GM12878 (cell line): ENCODE data around the gene WAS. TPM values are rescaled to one million over a fixed set of nuclear protein-coding genes. Genes with fewer than 3 reads are reported as not detected.

Experiments
- ATAC-seq: fragments of 200-7000 bp; cut with Tn5 transposase; 3 replicates; pipeline ENCODE4 v1.9.1; 2020; ENCODE audit warnings: mild to moderate bottlenecking, moderate library complexity
- BruUV-seq: library from RNA; stranded (reverse); fragments of 400-500 nt; replicated peaks from 2 replicates; lab custom pipeline; 2021; lab: Mats Ljungman, UMichigan
- CTCF ChIA-PET: fragments of 300-600 bp; sonication (Branson Sonifier 250); formaldehyde crosslinking; extraction: SDS; loops from one replicate; lab custom pipeline; 2021; ENCODE audit warnings: inconsistent platforms; lab: Yijun Ruan, JAX
- POLR2A ChIA-PET: fragments of 350-600 bp; formaldehyde crosslinking; extraction: SDS; loops from one replicate; lab custom pipeline; 2021; ENCODE audit warnings: inconsistent platforms; lab: Charles Lee
- RAD21 ChIA-PET: fragments of 300-600 bp; sonication (Branson Sonifier 250); formaldehyde crosslinking; loops from one replicate; lab custom pipeline; 2023; ENCODE audit warnings: antibody characterized with exemption; ENCODE audit not compliant: unreplicated experiment; lab: Charles Lee
- SMC1A ChIA-PET: fragments of 300-600 bp; sonication (Branson Sonifier 250); formaldehyde crosslinking; loops from one replicate; lab custom pipeline; 2023; ENCODE audit not compliant: unreplicated experiment, uncharacterized antibody; lab: Charles Lee
- DNase-seq: peaks from one replicate; pipeline ENCODE4 v3.0.0-alpha.2; 2011; ENCODE audit warnings: low read depth, low spot score
- FAIRE-seq: peaks from 3 replicates; lab custom pipeline; 2011; peaks lifted over from hg19 to GRCh38; lab: Jason Lieb, UNC
- H2AFZ ChIP-seq: 2 replicates; pipeline ENCODE4 v1.6.0; 2011; ENCODE audit warnings: low read depth, low read length, control low read depth; ENCODE audit not compliant: control insufficient read depth
- H3K27ac ChIP-seq: 2 replicates; pipeline ENCODE4 v1.5.1; 2011; ENCODE audit warnings: control low read depth; ENCODE audit not compliant: control insufficient read depth, insufficient read depth
- H3K27me3 ChIP-seq, 2 experiments: replicated peaks in 1 of 2; 2 replicates each; pipeline versions ENCODE4 v1.6.0 to v1.6.1; 2011; ENCODE audit warnings: low read length in 1 of 2; ENCODE audit not compliant: control insufficient read depth in 2 of 2, insufficient read depth in 2 of 2
- H3K36me3 ChIP-seq, 2 experiments: 2 replicates each; pipeline ENCODE4 v1.5.1; 2011; ENCODE audit warnings: low read length in 1 of 2; ENCODE audit not compliant: control insufficient read depth in 2 of 2, insufficient read depth in 2 of 2
- H3K4me1 ChIP-seq: 2 replicates; pipeline ENCODE4 v1.6.1; 2011; ENCODE audit warnings: mild to moderate bottlenecking, low read length, moderate library complexity, mixed read lengths; ENCODE audit not compliant: control insufficient read depth, insufficient read depth
- H3K4me2 ChIP-seq: 2 replicates; pipeline ENCODE4 v1.6.0; 2011; ENCODE audit warnings: control low read depth; ENCODE audit not compliant: control insufficient read depth, insufficient read depth
- H3K4me3 ChIP-seq: fragments of 200-600 bp; sonication (generic); 2 replicates; pipeline ENCODE4 v1.5.1; 2016
- H3K79me2 ChIP-seq: 2 replicates; pipeline ENCODE4 v1.6.0; 2011; ENCODE audit warnings: low read length; ENCODE audit not compliant: control insufficient read depth, insufficient read depth
- H3K9ac ChIP-seq: 2 replicates; pipeline ENCODE4 v1.8.0; 2011; ENCODE audit warnings: low read length, control low read depth, mixed read lengths; ENCODE audit not compliant: control insufficient read depth, insufficient read depth
- H3K9me3 ChIP-seq: replicated peaks from 3 replicates; pipeline ENCODE4 v1.5.1; 2011; ENCODE audit warnings: mild to moderate bottlenecking, low read length; ENCODE audit not compliant: control insufficient read depth, insufficient read depth
- H4K20me1 ChIP-seq: 2 replicates; pipeline ENCODE4 v1.6.0; 2011; ENCODE audit not compliant: control insufficient read depth, insufficient read depth
- EGR1 ChIP-seq, 2 experiments: IDR thresholded peaks; 1 replicate in 1 of 2; 2 replicates in 1 of 2; pipeline ENCODE4 v1.6.1; 2011 to 2012; ENCODE audit warnings: low read depth in 2 of 2, low read length in 2 of 2, borderline replicate concordance in 1 of 2, mild to moderate bottlenecking in 1 of 2, moderate library complexity in 1 of 2
- IRF4 ChIP-seq: IDR thresholded peaks from 2 replicates; pipeline ENCODE4 v1.6.1; 2011; ENCODE audit warnings: low read depth, low read length
- MXI1 ChIP-seq: fragments of 150-350 bp; IDR thresholded peaks from 2 replicates; pipeline ENCODE4 v1.6.1; 2011; ENCODE audit warnings: low read depth, mild to moderate bottlenecking, inconsistent platforms, low read length, improper control_type of control experiment
- NFXL1 ChIP-seq: fragments of 450-650 bp; IDR thresholded peaks from 2 replicates; pipeline ENCODE4 v1.6.1; 2017; ENCODE audit warnings: antibody characterized with exemption, mild to moderate bottlenecking, borderline replicate concordance
- NFYA ChIP-seq: IDR thresholded peaks from 2 replicates; pipeline ENCODE4 v1.6.1; 2011; ENCODE audit warnings: low read depth, mild to moderate bottlenecking, low read length, improper control_type of control experiment, borderline replicate concordance
- RB1 ChIP-seq: fragments of 450-650 bp; formaldehyde crosslinking; IDR thresholded peaks from 2 replicates; pipeline ENCODE4 v1.6.1; 2017; ENCODE audit warnings: mild to moderate bottlenecking, borderline replicate concordance
- SMAD1 ChIP-seq: fragments of 450-650 bp; IDR thresholded peaks from 2 replicates; pipeline ENCODE4 v1.6.1; 2018; ENCODE audit warnings: mild to moderate bottlenecking, low read depth; ENCODE audit not compliant: partially characterized antibody
- SMC3 ChIP-seq: IDR thresholded peaks from 2 replicates; pipeline ENCODE4 v1.6.1; 2011; ENCODE audit warnings: low read length, improper control_type of control experiment, borderline replicate concordance
- SPI1 ChIP-seq: IDR thresholded peaks from 2 replicates; pipeline ENCODE4 v1.6.1; 2011; ENCODE audit warnings: low read depth, mild to moderate bottlenecking, low read length, moderate library complexity, borderline replicate concordance; ENCODE audit not compliant: insufficient read depth
- SUPT20H ChIP-seq: IDR thresholded peaks from 2 replicates; pipeline ENCODE4 v1.6.1; 2011; ENCODE audit warnings: low read depth, mild to moderate bottlenecking, low read length, moderate library complexity, borderline replicate concordance; ENCODE audit not compliant: control insufficient read depth
- TAF1 ChIP-seq: IDR thresholded peaks from 2 replicates; pipeline ENCODE4 v1.6.1; 2011; ENCODE audit warnings: mild to moderate bottlenecking, low read depth, low read length, borderline replicate concordance
- WGBS: methylation state at CpG from one replicate; pipeline ENCODE4 v1.1.6; 2016; ENCODE audit warnings: low lambda C conversion rate; ENCODE audit not compliant: insufficient replicate concordance, insufficient coverage; ENCODE audit errors: missing lambda C conversion rate; 5-methylcytosine and 5-hydroxymethylcytosine counted together
- in situ Hi-C: fragments of 300-500 bp; cut with MboI; formaldehyde crosslinking; loops from 9 replicates; pipeline ENCODE4 v1.14.3; 2018; ENCODE audit warnings: mixed read lengths
- intact Hi-C: fragments of 100-400 bp; cut with micrococcal nuclease; formaldehyde crosslinking; loops from one replicate; pipeline ENCODE4 v1.14.2; 2022; ENCODE audit not compliant: unreplicated experiment
- polyA plus RNA-seq, 11 experiments: library from polyadenylated mRNA; depleted of rRNA in 4 of 11; unstranded in 6 of 11; stranded (reverse) in 5 of 11; fragments of >200 nt; fragmentation: Nextera tagmentation in 4 of 11; fragmentation: Illumina TruSeq in 1 of 11; extraction: Ambion mirVana in 4 of 11; extraction: Trizol in 1 of 11; gene quantifications; 1 replicate in 1 of 11; 2 replicates in 10 of 11; pipeline versions ENCODE4 v1.2.1 to v1.2.3, GENCODE V29; 2011 to 2016; ENCODE audit warnings: inconsistent platforms in 2 of 11, missing spikeins in 2 of 11, low read depth in 1 of 11
- total RNA-seq, 4 experiments: library from RNA; depleted of rRNA in 3 of 4; stranded (reverse); fragments of >200 nt in 3 of 4; fragmentation: Illumina TruSeq in 1 of 4; extraction: Trizol in 1 of 4; gene quantifications; 2 replicates each; pipeline versions ENCODE4 v1.2.1 to v1.2.3, GENCODE V29; 2013 to 2021
- TF ChIP-seq, protein P1 (sequence below): fragments of 150-350 bp; IDR thresholded peaks from 2 replicates; pipeline ENCODE4 v1.6.1; 2016; ENCODE audit warnings: low read depth, low read length
- TF ChIP-seq, protein P2 (sequence below): fragments of 450-650 bp; formaldehyde crosslinking; IDR thresholded peaks from 2 replicates; pipeline ENCODE4 v1.4.0; 2022; ENCODE audit warnings: mild to moderate bottlenecking, moderate library complexity

The WAS gene
- total and polyA plus RNA-seq, 10 of the 15 experiments (the other 5 are each of a cell fraction or from before 2014, with no cell fraction given) = 1.6 to 84.7 (median 23.0) TPM

DNA sequence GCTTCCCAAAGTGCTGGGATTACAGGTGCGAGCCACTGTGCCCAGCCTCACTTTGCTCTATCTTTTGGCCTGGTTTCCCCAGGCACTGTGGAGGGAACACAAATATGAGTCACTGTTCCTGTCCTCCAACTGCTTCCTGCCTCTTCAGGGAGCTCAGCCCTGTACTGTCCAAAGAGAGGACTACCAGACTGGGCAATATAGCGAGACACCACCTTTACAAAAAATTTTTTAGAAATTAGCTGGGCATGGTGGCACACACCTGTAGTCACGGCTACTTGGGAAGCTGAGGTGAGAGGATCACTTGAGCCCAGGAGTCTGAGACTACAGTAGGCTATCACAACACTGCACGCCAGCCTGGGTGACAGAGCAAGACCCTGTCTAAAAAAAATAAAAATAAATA is 16.9 kb upstream of the WAS start (continued):
- no peak for TF ChIP-seq NFYA
- no peak for TF ChIP-seq NFXL1
- TF ChIP-seq SUPT20H = no peak
- TF ChIP-seq IRF4 = no peak
- TF ChIP-seq, protein P1, sequence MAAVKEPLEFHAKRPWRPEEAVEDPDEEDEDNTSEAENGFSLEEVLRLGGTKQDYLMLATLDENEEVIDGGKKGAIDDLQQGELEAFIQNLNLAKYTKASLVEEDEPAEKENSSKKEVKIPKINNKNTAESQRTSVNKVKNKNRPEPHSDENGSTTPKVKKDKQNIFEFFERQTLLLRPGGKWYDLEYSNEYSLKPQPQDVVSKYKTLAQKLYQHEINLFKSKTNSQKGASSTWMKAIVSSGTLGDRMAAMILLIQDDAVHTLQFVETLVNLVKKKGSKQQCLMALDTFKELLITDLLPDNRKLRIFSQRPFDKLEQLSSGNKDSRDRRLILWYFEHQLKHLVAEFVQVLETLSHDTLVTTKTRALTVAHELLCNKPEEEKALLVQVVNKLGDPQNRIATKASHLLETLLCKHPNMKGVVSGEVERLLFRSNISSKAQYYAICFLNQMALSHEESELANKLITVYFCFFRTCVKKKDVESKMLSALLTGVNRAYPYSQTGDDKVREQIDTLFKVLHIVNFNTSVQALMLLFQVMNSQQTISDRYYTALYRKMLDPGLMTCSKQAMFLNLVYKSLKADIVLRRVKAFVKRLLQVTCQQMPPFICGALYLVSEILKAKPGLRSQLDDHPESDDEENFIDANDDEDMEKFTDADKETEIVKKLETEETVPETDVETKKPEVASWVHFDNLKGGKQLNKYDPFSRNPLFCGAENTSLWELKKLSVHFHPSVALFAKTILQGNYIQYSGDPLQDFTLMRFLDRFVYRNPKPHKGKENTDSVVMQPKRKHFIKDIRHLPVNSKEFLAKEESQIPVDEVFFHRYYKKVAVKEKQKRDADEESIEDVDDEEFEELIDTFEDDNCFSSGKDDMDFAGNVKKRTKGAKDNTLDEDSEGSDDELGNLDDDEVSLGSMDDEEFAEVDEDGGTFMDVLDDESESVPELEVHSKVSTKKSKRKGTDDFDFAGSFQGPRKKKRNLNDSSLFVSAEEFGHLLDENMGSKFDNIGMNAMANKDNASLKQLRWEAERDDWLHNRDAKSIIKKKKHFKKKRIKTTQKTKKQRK = no peak
- TF ChIP-seq, all 136 proteins: peak for 0

DNA sequence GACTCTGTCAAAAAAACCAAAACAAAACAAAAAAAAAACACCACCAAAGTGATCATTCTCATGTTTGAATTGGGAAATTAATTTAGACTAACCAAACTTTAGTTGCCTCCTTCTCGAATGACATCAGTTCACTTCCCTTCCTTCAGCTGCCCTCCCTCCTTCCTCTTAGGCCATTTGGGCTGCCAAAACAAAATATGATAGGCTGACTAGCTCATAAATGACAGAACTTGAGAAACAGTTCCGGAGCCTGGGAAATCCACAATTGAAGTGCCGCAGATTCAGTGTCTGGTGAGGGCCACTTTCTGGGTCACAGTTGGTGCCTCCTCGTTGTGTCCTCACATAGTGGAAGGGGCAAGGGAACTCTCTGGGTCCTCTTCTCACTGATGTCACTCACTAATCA is 16.1 kb upstream of the WAS start:
- in situ Hi-C loops = no loop called here
- no peak for DNase-seq
- ChIA-PET RAD21 (no interaction called here), POLR2A (no interaction called here), CTCF (no interaction called here), SMC1A (interaction anchor here (1.2 kb wide), 1 partner anchor 19 kb away, joined by 3 read pairs; no protein-coding TSS in a partner anchor)
- Histone ChIP-seq H3K4me1 (no peaks in the 10 kb centered on the region), H3K27me3 (no peaks in the 10 kb centered on the region), H3K36me3 (no peaks in the 10 kb centered on the region), H3K27ac (no peak overlapping the region), H3K9ac (no peak overlapping the region), H3K9me3 (no peaks in the 10 kb centered on the region), H2AFZ (no peak overlapping the region), H4K20me1 (no peaks in the 10 kb centered on the region), H3K4me2 (no peak overlapping the region), H3K79me2 (no peaks in the 10 kb centered on the region), H3K4me3 (no peak overlapping the region)
- no TSS peak for BruUV-seq
- intact Hi-C loops = no loop called here
- no peak for ATAC-seq
- FAIRE-seq = no peak
- WGBS = 61% methylated on average over 4 of the region's 4 CpGs
- TF ChIP-seq SPI1 = no peak
- TF ChIP-seq TAF1 = no peak
- no peak for TF ChIP-seq SMC3
- TF ChIP-seq, protein P2, sequence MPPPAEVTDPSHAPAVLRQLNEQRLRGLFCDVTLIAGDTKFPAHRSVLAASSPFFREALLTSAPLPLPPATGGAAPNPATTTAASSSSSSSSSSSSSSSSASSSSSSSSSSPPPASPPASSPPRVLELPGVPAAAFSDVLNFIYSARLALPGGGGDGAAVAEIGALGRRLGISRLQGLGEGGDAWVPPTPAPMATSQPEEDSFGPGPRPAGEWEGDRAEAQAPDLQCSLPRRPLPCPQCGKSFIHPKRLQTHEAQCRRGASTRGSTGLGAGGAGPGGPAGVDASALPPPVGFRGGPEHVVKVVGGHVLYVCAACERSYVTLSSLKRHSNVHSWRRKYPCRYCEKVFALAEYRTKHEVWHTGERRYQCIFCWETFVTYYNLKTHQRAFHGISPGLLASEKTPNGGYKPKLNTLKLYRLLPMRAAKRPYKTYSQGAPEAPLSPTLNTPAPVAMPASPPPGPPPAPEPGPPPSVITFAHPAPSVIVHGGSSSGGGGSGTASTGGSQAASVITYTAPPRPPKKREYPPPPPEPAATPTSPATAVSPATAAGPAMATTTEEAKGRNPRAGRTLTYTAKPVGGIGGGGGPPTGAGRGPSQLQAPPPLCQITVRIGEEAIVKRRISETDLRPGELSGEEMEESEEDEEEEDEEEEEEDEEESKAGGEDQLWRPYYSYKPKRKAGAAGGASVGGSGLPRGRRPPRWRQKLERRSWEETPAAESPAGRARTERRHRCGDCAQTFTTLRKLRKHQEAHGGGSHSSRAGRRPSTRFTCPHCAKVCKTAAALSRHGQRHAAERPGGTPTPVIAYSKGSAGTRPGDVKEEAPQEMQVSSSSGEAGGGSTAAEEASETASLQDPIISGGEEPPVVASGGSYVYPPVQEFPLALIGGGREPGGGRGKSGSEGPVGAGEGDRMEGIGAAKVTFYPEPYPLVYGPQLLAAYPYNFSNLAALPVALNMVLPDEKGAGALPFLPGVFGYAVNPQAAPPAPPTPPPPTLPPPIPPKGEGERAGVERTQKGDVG (CRISPR knock-in tag) = no peak
- TF ChIP-seq EGR1 (IDR thresholded peaks at IDR 0.05; ENCODE audit: borderline replicate concordance in 1 of 2, low read depth in 2 of 2, low read length in 2 of 2) = no peak
- no peak for TF ChIP-seq MXI1
- TF ChIP-seq SMAD1 = no peak
- no peak for TF ChIP-seq RB1
